Melanocyte of skin (primary cell): Measurements from ENCODE around the gene KCNJ9. TPM values are rescaled to one million over a fixed set of nuclear protein-coding genes. Genes with fewer than 3 reads are reported as not detected.

ENCODE experiments used
- total RNA-seq, 2 donors: library from RNA; depleted of rRNA; stranded (reverse); fragments of >200 nt; gene quantifications; 2 replicates each; pipeline ENCODE4 v1.2.3, GENCODE V29; 2012

Gene KCNJ9
- not detected for total RNA-seq

DNA sequence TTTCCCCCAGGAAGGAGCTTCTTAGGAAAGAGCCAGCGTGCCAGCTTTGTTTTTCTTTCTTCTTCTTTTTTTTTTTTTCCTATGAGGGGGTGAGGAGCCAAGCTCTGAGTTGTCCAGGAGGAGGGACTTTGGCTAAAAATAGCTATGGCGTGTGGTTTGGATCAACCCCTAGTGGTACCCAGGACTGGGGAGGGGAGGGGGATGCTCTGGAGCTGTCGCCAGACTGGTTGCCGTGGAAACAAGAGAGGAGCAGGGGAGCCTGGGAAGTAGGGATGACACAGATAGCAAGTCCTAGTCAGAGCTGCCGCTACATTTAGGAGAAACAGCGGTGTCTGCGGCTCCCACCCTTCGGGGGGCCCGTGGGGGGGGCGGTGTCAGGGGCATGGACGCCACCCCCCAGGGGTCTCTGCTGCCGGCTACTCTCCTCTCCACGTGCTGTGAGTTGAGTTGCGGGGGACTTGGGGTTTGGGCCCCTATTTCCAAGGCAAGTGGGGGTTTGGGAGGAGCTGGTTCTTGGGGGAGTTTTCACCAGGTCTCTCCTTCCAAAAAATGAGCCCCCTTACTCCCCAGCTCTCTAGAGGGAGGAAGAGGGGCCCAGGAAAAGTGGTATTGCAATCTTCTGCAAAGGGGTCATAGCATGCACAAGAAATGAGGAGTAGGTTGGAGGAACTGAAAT, at the start of gene KCNJ9:
Gene KCNJ9, plus strand, starts transcription at position 278 of the 676 bp plus-strand sequence. CDS start 2,493 bp downstream, outside the sequence.

DNA sequence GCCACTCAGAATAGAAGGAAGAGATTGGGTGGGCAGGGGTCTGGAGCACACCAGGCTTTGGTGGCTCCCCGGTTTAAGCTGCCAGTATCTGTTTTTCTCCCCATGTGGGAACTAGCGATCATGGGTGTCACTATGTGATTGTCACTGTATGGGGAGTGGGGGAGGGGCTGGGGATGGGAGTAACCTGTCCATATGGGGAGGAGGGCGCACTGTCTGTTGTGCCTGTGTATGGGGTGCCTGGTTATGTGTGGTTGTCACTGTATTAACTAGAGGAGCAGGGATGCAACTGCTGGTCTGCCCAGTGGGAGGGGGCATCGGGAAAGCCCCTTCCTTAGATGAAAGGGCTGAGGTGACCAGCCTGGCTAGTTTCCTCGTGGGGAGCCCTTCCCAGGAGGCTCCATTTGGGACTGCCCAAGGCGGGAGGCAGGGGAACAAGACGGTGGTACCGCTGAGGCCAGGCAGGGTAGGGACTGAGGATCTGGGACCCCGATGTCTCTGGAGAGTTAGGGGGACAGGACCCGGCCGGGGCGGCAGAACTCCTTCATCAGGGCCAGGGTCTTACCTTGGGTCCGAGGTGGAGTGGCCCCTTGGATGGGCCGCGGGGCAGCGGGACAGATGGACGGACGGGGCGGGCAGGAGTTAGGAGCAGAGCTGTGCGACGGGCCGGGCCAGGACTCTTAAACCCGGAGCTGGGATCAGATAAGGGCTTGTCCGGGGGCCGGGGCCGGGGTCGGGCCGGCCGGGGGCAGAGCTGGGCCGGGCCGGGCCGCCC, 11.7 kb upstream of the KCNJ9 start, which contains the start of gene KCNJ10:
Gene KCNJ10, minus strand, starts transcription at position 701 of the 772 bp plus-strand sequence. CDS start 27,628 bp downstream, outside the sequence.

DNA sequence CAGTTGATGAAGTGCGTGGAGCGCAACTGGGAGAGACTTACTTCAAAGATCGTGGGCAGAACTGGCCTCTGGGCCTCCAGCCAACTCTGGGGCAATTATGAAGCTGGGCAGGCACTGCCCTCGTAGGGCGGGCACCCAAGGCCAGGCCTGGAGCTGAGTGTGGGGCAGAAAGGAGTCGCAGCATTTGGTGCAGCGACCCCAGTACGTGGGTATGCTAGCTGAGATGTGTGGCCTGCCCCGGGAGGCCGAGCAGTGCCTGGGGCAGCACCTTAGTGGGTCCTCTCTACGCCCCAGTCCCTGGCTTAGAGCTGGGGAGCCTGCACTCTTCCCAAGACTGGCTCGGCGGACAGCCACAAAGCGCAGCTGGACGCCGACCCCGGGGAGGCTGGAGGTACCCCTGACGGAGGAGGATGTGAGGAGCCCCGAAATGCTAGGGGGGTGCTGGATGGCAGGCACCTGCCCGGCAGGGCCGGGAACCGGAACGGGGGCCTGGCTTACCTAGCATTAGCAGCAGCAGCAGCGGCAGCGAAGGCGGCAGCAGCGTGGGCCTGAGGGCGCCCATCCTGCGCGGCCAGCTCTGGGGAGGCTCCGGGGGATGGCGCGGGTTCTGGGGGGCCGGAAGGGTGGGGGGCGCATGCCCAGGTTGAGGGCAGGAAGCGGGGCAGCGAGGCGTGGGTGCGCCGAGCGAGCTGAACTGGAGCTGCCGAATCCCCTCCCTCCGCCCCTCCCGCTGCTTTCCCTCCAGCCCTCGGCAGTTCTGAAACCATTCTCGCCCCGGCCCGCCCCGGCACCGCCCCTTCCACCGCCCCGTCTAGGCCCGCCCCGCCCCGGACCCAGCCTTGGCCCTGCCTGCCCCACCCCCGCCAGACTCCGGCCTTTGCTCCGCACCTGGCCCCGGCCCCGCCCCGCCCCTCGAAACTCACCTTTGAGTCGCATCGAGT, 16.8 kb downstream of the KCNJ9 start, which contains the start of gene IGSF8:
Gene IGSF8, minus strand, starts transcription at position 709 of the 941 bp plus-strand sequence. Its CDS starts 147 bp downstream, at position 562.

DNA sequence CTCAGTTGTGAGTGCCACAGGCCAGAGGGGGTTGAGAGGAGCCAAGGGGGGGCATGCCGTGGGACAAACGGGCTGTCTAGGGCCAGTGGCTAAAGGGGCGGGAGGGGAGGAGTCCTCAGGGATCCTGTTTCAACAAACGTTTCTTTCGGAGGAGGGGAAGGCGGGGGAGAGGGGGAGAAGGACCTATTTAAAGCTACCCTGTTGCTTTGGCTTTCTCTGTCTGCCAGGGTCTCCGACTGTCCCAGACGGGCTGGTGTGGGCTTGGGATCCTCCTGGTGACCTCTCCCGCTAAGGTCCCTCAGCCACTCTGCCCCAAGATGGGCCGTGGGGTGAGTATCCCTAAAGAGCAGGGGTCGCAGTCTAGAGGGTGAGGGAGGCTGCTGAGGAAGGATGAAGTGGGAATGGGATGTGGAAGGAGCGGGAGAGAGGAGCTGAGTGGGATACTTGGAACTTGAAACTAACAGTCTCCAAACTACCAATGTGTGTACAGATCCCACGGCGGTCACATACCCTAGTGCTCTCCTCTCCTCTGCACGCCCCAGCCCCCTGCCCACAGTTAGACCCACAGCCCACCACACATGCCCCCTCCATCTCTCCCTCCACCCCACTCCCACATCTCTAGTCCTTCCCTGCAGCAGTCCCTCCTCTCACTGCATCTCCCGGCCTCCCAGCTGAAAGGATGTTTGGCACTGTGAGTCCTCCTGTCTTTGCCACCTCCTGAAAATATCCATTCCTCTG, 34.4 kb downstream of the KCNJ9 start, which contains the start of gene ATP1A2:
Gene ATP1A2, plus strand, starts transcription at position 215 of the 738 bp plus-strand sequence. Its CDS starts 103 bp downstream, at position 318.

Other genes with a start within 250 kb of the KCNJ9 start
- gene VSIG8, start 218.9 kb upstream of the KCNJ9 start, total RNA-seq = under 1 TPM in 1 of 2 donors, not detected in 1; under 0.01 TPM
- under 1 TPM; under 0.01 to 0.67 TPM for gene CFAP45, start 181.4 kb upstream of the KCNJ9 start, total RNA-seq
- 100 to 1,000 TPM; 188 to 288 TPM for gene TAGLN2, start 156.0 kb upstream of the KCNJ9 start, total RNA-seq
- gene IGSF9, start 135.9 kb upstream of the KCNJ9 start, total RNA-seq = under 1 TPM in 1 of 2 donors, not detected in 1; under 0.01 TPM
- gene SLAMF9, start 127.3 kb upstream of the KCNJ9 start, total RNA-seq = 10 to 100 TPM in 1 of 2 donors, 1 to 10 TPM in 1; 2.1 to 14.3 TPM
- gene PIGM, start 49.5 kb upstream of the KCNJ9 start, total RNA-seq = 1 to 10 TPM; 4.8 to 5.0 TPM
- gene KCNJ10, start 11.4 kb upstream of the KCNJ9 start, total RNA-seq = under 1 TPM in 1 of 2 donors, not detected in 1; under 0.01 TPM
- gene IGSF8, start 17.1 kb downstream of the KCNJ9 start, total RNA-seq = 100 to 1,000 TPM in 1 of 2 donors, 10 to 100 TPM in 1; 88.4 to 172 TPM
- gene ATP1A2, start 34.2 kb downstream of the KCNJ9 start, total RNA-seq = not detected
- under 1 TPM in 1 of 2 donors, not detected in 1; under 0.01 TPM for gene ATP1A4, start 70.1 kb downstream of the KCNJ9 start, total RNA-seq
- gene CASQ1, start 109.0 kb downstream of the KCNJ9 start, total RNA-seq = not detected
- gene PEA15, start 123.8 kb downstream of the KCNJ9 start, total RNA-seq = 10 to 100 TPM; 60.6 to 79.9 TPM
- gene DCAF8, start 181.0 kb downstream of the KCNJ9 start, total RNA-seq = 10 to 100 TPM; 59.3 to 75.0 TPM
- gene PEX19, start 203.6 kb downstream of the KCNJ9 start, total RNA-seq = 10 to 100 TPM; 46.0 to 61.9 TPM